Stimulated activated CD4-positive, alpha-beta T cell treated with anti-CD3 and anti-CD28 coated beads, Interleukin-12 subunit alpha, Interleukin-12 subunit beta, amount 100 ng/mL, for 24 hours (primary cell): Measurements from ENCODE around the gene BMS1.
"Not testable (repeated sequence)": the region's sequence is repeated elsewhere in the genome, so short reads cannot be mapped to it uniquely, and the experiment has no call there.

Experiments used
- DNase-seq, 2 experiments: peaks; one replicate each; pipeline ENCODE4 v3.0.0-alpha.2; 2020; ENCODE audit warnings: low read depth in 2 of 2

Gene BMS1

GRCh38 chr10:42785759-42786158 lies 3.2 kb downstream of the BMS1 start:
- DNase-seq = no peak

- DNase-seq = no peak
These were observed 8.2 kb downstream of the BMS1 start for GRCh38 chr10:42790835-42791234.

GRCh38 chr10:42795701-42796100 lies 13.1 kb downstream of the BMS1 start:
- no peak for DNase-seq

- DNase-seq = no peak
These were observed 18.5 kb downstream of the BMS1 start for GRCh38 chr10:42801135-42801534.

GRCh38 chr10:42802876-42803275 lies 20.3 kb downstream of the BMS1 start:
- no peak for DNase-seq

GRCh38 chr10:42809676-42810075 lies 27.1 kb downstream of the BMS1 start:
- DNase-seq = no peak

GRCh38 chr10:42812028-42812427 lies 29.4 kb downstream of the BMS1 start:
- no peak for DNase-seq

GRCh38 chr10:42813989-42814687 lies 31.5 kb downstream of the BMS1 start:
- DNase-seq = not testable (repeated sequence)

GRCh38 chr10:42816334-42816733 lies 33.7 kb downstream of the BMS1 start:
- DNase-seq = not testable (repeated sequence)

- DNase-seq = no peak
These were observed 34.3 kb downstream of the BMS1 start for GRCh38 chr10:42816912-42817311.

- DNase-seq = not testable (repeated sequence)
These were observed 34.8 kb downstream of the BMS1 start for GRCh38 chr10:42817417-42817816.

- DNase-seq = not testable (repeated sequence)
These were observed 44.2 kb downstream of the BMS1 start for GRCh38 chr10:42826759-42827158.

GRCh38 chr10:42827201-42827600 lies 44.6 kb downstream of the BMS1 start:
- DNase-seq = no peak

- DNase-seq = not testable (repeated sequence)
These were observed 45.8 kb downstream of the BMS1 start for GRCh38 chr10:42828391-42828790.

GRCh38 chr10:42830237-42830636 lies 47.6 kb downstream of the BMS1 start:
- no peak for DNase-seq

- DNase-seq = no peak
These were observed 53.5 kb downstream of the BMS1 start for GRCh38 chr10:42836096-42836495.

- DNase-seq = no peak
These were observed 54.3 kb downstream of the BMS1 start for GRCh38 chr10:42836771-42837468.

GRCh38 chr10:42844810-42845209 lies 62.2 kb downstream of the BMS1 start:
- not testable (repeated sequence) for DNase-seq

GRCh38 chr10:42847261-42847660 lies 64.7 kb downstream of the BMS1 start:
- DNase-seq = not testable (repeated sequence)

GRCh38 chr10:42850931-42851330 lies 68.3 kb downstream of the BMS1 start:
- no peak for DNase-seq

GRCh38 chr10:42859256-42859655 lies 76.7 kb downstream of the BMS1 start:
- DNase-seq = no peak

- not testable (repeated sequence) for DNase-seq
These were observed 77.4 kb downstream of the BMS1 start for GRCh38 chr10:42860016-42860415.

- not testable (repeated sequence) for DNase-seq
These were observed 80.2 kb downstream of the BMS1 start for GRCh38 chr10:42862801-42863200.
